Astrocyte (in vitro differentiated cells and primary cell): ENCODE measurements around the gene LIM2.

Experiments used
- CTCF ChIP-seq: IDR thresholded peaks from 2 replicates; pipeline ENCODE4 v1.5.1; 2011; ENCODE audit warnings: low read depth, mild to moderate bottlenecking, inconsistent platforms, low read length, moderate library complexity; ENCODE audit not compliant: insufficient read depth
- EZH2 ChIP-seq: IDR thresholded peaks from 2 replicates; pipeline ENCODE4 v1.6.1; 2012; ENCODE audit warnings: mild to moderate bottlenecking, low read length, inconsistent platforms; ENCODE audit not compliant: insufficient read depth

- no peak for TF ChIP-seq EZH2
- no peak for TF ChIP-seq CTCF
Measured at GRCh38 chr19:51386882-51387520, 773 bp downstream of the LIM2 start.
